ENCODE data around the gene DGKD. TPM values are rescaled to one million over a fixed set of nuclear protein-coding genes. Genes with fewer than 3 reads are reported as not detected.
A peak's percentile ranks its signal among the peaks of the same experiment; 100 is the strongest.

Gene DGKD
- total RNA-seq, 1 donor from 2014 or later, result 69.3 TPM

DNA sequence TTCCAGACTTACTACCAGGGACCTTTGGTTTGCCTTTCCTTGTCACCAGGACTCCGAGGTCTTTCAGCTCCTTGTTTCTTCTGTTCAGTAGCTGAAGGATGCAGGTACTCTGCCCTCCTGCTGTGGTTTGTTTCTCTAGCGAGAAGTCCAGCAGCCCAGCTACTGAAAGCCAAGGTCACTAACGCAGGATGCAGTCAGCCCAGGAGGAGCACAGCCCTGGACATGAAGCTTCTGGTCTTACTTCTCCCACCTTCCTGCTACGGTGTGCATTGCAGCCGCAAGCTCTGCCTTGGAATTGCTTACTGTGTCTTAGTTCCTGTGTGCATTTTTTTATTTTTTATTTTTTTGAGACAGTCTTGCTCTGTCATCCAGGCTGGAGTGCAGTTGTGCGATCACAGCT lies 62.4 kb downstream of the DGKD start:
- Histone ChIP-seq H3K27me3 (ENCODE audit: low read depth) (no peaks in the 10 kb centered on the region), H3K36me3 (peaks cover 6% of the 10 kb centered on the region), H3K9me3 (peaks cover 7% of the 10 kb centered on the region), H3K4me1 (peaks cover 69% of the 10 kb centered on the region), H3K4me3 (no peak overlapping the region), H3K27ac (no peak overlapping the region)
- DNase-seq, result no peak
- TF ChIP-seq, protein P1, sequence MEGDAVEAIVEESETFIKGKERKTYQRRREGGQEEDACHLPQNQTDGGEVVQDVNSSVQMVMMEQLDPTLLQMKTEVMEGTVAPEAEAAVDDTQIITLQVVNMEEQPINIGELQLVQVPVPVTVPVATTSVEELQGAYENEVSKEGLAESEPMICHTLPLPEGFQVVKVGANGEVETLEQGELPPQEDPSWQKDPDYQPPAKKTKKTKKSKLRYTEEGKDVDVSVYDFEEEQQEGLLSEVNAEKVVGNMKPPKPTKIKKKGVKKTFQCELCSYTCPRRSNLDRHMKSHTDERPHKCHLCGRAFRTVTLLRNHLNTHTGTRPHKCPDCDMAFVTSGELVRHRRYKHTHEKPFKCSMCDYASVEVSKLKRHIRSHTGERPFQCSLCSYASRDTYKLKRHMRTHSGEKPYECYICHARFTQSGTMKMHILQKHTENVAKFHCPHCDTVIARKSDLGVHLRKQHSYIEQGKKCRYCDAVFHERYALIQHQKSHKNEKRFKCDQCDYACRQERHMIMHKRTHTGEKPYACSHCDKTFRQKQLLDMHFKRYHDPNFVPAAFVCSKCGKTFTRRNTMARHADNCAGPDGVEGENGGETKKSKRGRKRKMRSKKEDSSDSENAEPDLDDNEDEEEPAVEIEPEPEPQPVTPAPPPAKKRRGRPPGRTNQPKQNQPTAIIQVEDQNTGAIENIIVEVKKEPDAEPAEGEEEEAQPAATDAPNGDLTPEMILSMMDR (IDR thresholded peaks at IDR 0.05), result no peak
- no peak for ATAC-seq
- intact Hi-C loops (cut with DNase I), result no loop called here

DNA sequence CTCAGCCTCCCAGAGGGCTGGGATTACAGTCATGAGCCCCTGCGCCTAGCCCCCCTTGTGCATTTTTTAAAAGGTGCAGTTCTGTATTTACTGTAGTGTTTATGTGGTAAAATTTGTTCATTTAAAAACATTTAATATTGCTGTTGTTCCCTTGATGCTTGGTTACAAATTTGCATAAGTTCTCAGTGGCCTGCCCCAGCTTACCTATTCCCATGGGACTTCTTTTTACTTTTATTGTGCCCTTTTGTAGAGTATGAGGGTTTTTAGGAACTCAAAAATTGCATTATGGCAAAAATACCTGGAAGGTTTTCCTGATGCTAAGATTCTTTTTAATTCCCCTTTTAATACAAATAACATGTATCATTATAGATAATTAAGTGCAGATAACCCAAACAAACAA lies 63.0 kb downstream of the DGKD start:
- peaks cover 3% of the 10 kb centered on the region for H3K9me3 ChIP-seq
- H3K4me3 ChIP-seq, result no peak overlapping the region
- no peaks in the 10 kb centered on the region for H3K27me3 ChIP-seq (ENCODE audit: low read depth)
- intact Hi-C loops (cut with DNase I), result no loop called here
- H3K4me1 ChIP-seq, result peaks cover 73% of the 10 kb centered on the region
- DNase-seq (no peak), ATAC-seq (no peak)
- TF ChIP-seq, protein P1 (IDR thresholded peaks at IDR 0.05), result no peak
- H3K36me3 ChIP-seq, result peaks cover 6% of the 10 kb centered on the region
- no peak overlapping the region for H3K27ac ChIP-seq

DNA sequence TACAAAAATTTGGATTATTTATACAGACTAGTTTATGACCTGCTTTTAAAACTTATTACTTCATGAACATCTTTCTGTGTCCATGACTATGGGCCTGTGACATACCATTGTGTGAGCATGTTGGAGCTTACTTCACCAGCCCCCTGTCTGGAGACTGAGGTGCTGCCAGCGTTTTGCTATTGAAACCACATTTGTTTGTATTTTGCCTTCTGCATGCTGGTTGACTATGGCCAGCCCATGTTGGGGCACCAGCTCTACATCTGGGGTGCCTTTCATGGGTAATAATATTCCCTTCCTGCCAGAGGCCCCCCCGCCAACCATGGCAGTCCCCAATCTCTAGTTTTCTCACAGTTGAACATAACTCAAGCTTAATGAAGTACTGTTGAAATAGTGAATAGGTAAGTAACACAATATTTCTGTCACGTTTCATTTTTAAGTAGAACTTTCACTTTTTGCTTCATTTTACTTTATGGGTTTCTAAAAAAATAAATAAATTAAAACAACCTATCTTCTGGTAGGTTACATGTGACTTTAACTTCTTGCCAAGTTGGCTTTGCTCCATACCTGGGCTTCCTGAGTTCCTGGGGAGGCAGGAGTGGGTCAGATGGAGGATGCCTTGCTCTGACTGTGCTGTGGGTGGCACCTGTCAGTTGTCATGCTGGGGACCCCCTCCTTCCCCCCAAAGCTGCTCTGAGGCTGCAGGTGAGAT lies 63.9 kb downstream of the DGKD start:
- H3K4me3 ChIP-seq, result no peak overlapping the region
- TF ChIP-seq, protein P1 (IDR thresholded peaks at IDR 0.05), result no peak
- intact Hi-C loops (cut with DNase I), result no loop called here
- no peaks in the 10 kb centered on the region for H3K27me3 ChIP-seq (ENCODE audit: low read depth)
- peaks cover 6% of the 10 kb centered on the region for H3K36me3 ChIP-seq
- peak overlapping the region; percentile 79 for H3K27ac ChIP-seq
- peaks cover 72% of the 10 kb centered on the region for H3K4me1 ChIP-seq
- ATAC-seq (no peak), DNase-seq (no peak)
- no peaks in the 10 kb centered on the region for H3K9me3 ChIP-seq

DNA sequence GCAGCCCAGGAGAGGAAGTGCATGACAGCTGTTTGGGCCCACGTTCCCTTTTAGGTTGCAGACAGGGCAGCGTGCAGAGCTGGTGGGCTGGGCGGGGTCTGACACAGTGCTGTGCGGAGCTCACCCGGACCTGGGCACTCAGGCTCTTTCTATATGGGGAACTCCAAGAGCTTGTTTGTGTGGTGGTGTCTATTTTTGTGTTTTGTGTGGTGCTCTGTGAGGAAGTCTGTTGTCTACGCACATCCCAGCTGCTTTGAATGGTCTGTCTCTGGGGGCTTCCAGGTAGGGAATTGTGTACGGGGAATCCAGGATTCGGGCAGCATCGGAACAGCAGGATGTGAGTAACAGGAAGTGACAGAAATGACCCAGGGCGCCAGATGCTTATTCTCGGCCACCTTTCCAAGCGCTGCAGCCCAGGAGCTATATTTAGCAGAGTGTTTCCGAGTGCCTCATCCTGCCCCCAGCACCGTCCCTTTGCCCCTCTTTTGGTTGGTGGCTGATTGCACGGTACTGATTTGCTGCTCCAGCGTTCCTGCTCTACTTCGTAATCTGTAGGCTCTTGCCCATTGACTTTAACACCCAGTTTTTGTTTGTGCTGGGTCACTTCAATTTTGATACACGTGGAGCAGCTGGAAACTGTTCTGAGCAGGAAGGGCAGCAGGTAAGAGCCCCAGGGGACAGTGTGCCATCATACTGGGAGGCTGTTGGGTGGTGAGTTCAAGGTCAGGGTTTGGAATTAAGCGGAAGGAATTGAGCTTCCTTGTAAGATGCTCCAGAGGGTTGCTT lies 64.7 kb downstream of the DGKD start:
- TF ChIP-seq, protein P1 (IDR thresholded peaks at IDR 0.05), result no peak
- peaks cover 64% of the 10 kb centered on the region for H3K4me1 ChIP-seq
- peaks cover 6% of the 10 kb centered on the region for H3K36me3 ChIP-seq
- H3K4me3 ChIP-seq, result peak overlapping the region; percentile 33
- H3K27me3 ChIP-seq (ENCODE audit: low read depth), result no peaks in the 10 kb centered on the region
- intact Hi-C loops (cut with DNase I), result no loop called here
- DNase-seq, result no peak
- H3K9me3 ChIP-seq, result no peaks in the 10 kb centered on the region
- peak overlapping the region; percentile 79 for H3K27ac ChIP-seq
- ATAC-seq, result peak; percentile 12 to 39

DNA sequence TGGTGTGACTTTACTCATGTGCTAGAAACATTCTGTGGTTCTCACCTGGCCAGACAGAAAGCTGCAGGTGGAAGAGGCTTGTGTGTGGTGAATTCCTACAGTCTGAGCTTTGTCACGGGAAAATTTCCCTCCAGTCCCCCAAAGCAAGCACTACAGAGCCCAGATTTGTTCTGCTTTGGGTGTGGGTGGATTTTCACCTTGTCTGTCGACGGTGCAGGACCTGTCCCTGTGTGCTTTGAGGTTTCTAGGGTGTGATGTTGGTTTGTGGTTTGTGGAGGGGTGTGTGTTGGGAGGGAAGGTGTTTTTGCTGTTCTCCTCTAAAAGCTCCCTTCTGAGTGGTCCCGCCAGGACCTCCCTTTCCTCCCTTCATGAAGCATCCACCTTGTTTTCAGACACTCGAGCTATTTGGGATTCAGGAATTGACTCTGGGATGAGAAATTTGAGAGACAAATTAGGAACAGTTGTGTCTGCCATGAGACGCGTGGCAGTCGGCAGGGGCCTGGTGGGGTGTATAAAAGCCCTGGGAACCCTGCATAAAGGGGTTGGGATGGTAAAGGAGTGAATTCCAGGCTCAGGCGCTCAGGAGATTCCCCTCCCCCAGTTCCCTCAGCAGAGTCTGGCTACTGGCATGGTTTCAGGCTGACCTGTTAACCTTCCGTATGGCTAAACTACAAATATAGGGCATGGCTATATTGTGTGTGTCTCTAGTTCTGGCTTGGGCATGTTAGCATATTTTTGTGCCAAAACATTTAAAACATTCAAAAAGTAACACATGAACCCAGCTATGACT lies 65.5 kb downstream of the DGKD start:
- TF ChIP-seq, protein P1 (IDR thresholded peaks at IDR 0.05), result no peak
- DNase-seq, result no peak
- ATAC-seq, result no peak

More for the DNA sequence above, 65.5 kb downstream of the DGKD start:
- intact Hi-C loops (cut with DNase I), result no loop called here
- H3K27ac ChIP-seq, result peak overlapping the region; percentile 79
- H3K4me3 ChIP-seq, result peak overlapping the region; percentile 33
- peaks cover 6% of the 10 kb centered on the region for H3K36me3 ChIP-seq
- H3K9me3 ChIP-seq, result no peaks in the 10 kb centered on the region
- H3K27me3 ChIP-seq (ENCODE audit: low read depth), result no peaks in the 10 kb centered on the region
- peaks cover 56% of the 10 kb centered on the region for H3K4me1 ChIP-seq

Data from lower lobe of right lung (tissue), 2 donors.